ENCODE data around the gene COL13A1.

COL13A1 gene

GRCh38 chr10:69825604-69826003 lies 23.9 kb downstream of the COL13A1 start:
- DNase-seq = no peak

- no peak for DNase-seq
These were observed 24.4 kb downstream of the COL13A1 start for GRCh38 chr10:69826094-69826493.

- no peak for DNase-seq
These were observed 25.3 kb downstream of the COL13A1 start for GRCh38 chr10:69826789-69827554.

GRCh38 chr10:69828144-69828870 lies 26.6 kb downstream of the COL13A1 start:
- DNase-seq = no peak

GRCh38 chr10:69829775-69830174 lies 28.1 kb downstream of the COL13A1 start:
- DNase-seq = no peak

GRCh38 chr10:69831231-69831855 lies 29.6 kb downstream of the COL13A1 start:
- DNase-seq = no peak

GRCh38 chr10:69835233-69835632 lies 33.5 kb downstream of the COL13A1 start:
- DNase-seq = no peak

GRCh38 chr10:69835875-69836730 lies 34.4 kb downstream of the COL13A1 start:
- no peak for DNase-seq

- no peak for DNase-seq
These were observed 35.0 kb downstream of the COL13A1 start for GRCh38 chr10:69836731-69837030.

GRCh38 chr10:69837261-69837660 lies 35.6 kb downstream of the COL13A1 start:
- no peak for DNase-seq

GRCh38 chr10:69838418-69838817 lies 36.7 kb downstream of the COL13A1 start:
- no peak for DNase-seq

- no peak for DNase-seq
These were observed 37.1 kb downstream of the COL13A1 start for GRCh38 chr10:69838853-69839252.

GRCh38 chr10:69839696-69840345 lies 38.1 kb downstream of the COL13A1 start:
- no peak for DNase-seq

- DNase-seq = no peak
These were observed 39.1 kb downstream of the COL13A1 start for GRCh38 chr10:69840773-69841172.

GRCh38 chr10:69842020-69842419 lies 40.3 kb downstream of the COL13A1 start:
- no peak for DNase-seq

- DNase-seq = no peak
These were observed 41.2 kb downstream of the COL13A1 start for GRCh38 chr10:69842882-69843281.

GRCh38 chr10:69843923-69844322 lies 42.2 kb downstream of the COL13A1 start:
- DNase-seq = no peak

- DNase-seq = no peak
These were observed 43.0 kb downstream of the COL13A1 start for GRCh38 chr10:69844698-69845097.

- DNase-seq = no peak
These were observed 44.0 kb downstream of the COL13A1 start for GRCh38 chr10:69845574-69846292.

- no peak for DNase-seq
These were observed 44.7 kb downstream of the COL13A1 start for GRCh38 chr10:69846293-69846921.

GRCh38 chr10:69847458-69847857 lies 45.8 kb downstream of the COL13A1 start:
- DNase-seq = no peak
